Thoracic aorta (tissue), 2 donors: ENCODE measurements around the gene C20orf202. TPM values are rescaled to one million over a fixed set of nuclear protein-coding genes. Genes with fewer than 3 reads are reported as not detected.

Experiments used
- ATAC-seq: fragments of 150-250 bp; one replicate; pipeline ENCODE4 v1.8.0; 2017; ENCODE audit warnings: low read depth; ENCODE audit not compliant: insufficient number of reproducible peaks, low FRiP score
- DNase-seq: peaks from one replicate; pipeline ENCODE4 v3.0.0-alpha.2; 2020; ENCODE audit warnings: low spot score
- H3K27ac ChIP-seq, 2 donors: fragments of 200-600 bp; sonication (generic); 1 replicate in 1 of 2; 2 replicates in 1 of 2; pipeline ENCODE4 v1.5.1; 2016; ENCODE audit warnings: mild to moderate bottlenecking in 2 of 2, moderate library complexity in 2 of 2
- H3K27me3 ChIP-seq: fragments of 200-600 bp; sonication (generic); replicated peaks from 2 replicates; pipeline ENCODE4 v1.6.0; 2016; ENCODE audit warnings: mild to moderate bottlenecking; ENCODE audit not compliant: insufficient read depth
- H3K36me3 ChIP-seq: fragments of 200-600 bp; sonication (generic); one replicate; pipeline ENCODE4 v1.5.1; 2016
- H3K4me1 ChIP-seq, 2 donors: fragments of 200-600 bp; sonication (generic); 1 replicate in 1 of 2; 2 replicates in 1 of 2; pipeline versions ENCODE4 v1.5.1 to v1.6.0; 2016; ENCODE audit warnings: low read depth in 2 of 2, mild to moderate bottlenecking in 1 of 2; ENCODE audit not compliant: control insufficient read depth in 1 of 2
- H3K4me3 ChIP-seq: fragments of 200-600 bp; sonication (generic); 2 replicates; pipeline ENCODE4 v1.5.1; 2016; ENCODE audit warnings: mild to moderate bottlenecking
- H3K9me3 ChIP-seq: fragments of 200-600 bp; sonication (generic); 2 replicates; pipeline ENCODE4 v1.5.1; 2016
- total RNA-seq, 2 donors: library from RNA; depleted of rRNA; stranded (reverse); fragments of >200 nt; gene quantifications; one replicate each; pipeline versions ENCODE4 v1.1.0 to v1.2.3, GENCODE V29; 2016
- TF ChIP-seq, protein P1 (sequence below): fragments of 200-600 bp; sonication (generic); IDR thresholded peaks from one replicate; pipeline ENCODE4 v1.5.1; 2019; ENCODE audit warnings: antibody characterized with exemption

C20orf202 gene
- total RNA-seq, 2 donors from 2014 or later = 1.7 TPM; not detected in 1

DNA sequence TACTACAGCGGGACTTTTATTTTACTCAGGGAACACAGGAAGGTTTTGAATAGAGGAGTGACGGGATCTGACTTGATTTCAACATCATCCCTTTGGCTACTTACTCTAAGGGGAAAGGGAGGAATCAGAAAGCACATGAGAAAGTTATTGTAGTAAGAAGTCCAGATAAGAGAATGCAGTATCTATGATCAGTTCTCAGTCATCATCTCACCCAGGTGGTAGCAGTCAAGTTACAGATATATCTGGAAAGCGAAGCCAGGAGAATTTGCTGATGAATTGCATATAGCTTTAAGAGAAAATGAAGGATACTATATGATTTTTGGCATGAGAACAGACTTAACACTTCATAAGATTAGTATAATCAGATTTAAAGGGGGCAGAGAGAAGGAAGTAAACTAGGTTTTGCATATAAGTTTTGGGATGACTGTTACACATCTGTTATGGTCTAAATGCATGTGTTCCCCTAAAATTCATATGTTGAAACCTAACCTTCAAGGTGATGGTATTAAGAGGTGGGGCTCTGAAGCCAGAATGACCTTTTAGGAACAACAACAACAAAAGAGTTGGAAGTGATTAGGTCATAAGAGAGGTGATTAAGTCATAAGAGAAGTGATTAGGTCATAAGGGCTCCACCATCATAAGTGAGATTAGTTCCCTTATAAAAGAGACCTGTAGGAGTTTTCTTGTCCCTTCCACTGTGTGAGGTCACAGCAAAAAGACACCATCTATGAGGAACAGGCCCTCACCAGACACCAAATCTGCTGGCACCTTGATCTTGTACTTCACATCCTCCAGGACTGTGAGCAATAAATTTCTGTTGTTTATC, 29.2 kb downstream of the C20orf202 start:
- ATAC-seq (no peak), DNase-seq (no peak)
- Histone ChIP-seq H3K4me1 (no peaks in the 10 kb centered on the region), H3K27ac (no peak overlapping the region), H3K4me3 (no peak overlapping the region), H3K9me3 (no peaks in the 10 kb centered on the region), H3K27me3 (peaks cover 11% of the 10 kb centered on the region), H3K36me3 (no peaks in the 10 kb centered on the region)
- TF ChIP-seq, protein P1, sequence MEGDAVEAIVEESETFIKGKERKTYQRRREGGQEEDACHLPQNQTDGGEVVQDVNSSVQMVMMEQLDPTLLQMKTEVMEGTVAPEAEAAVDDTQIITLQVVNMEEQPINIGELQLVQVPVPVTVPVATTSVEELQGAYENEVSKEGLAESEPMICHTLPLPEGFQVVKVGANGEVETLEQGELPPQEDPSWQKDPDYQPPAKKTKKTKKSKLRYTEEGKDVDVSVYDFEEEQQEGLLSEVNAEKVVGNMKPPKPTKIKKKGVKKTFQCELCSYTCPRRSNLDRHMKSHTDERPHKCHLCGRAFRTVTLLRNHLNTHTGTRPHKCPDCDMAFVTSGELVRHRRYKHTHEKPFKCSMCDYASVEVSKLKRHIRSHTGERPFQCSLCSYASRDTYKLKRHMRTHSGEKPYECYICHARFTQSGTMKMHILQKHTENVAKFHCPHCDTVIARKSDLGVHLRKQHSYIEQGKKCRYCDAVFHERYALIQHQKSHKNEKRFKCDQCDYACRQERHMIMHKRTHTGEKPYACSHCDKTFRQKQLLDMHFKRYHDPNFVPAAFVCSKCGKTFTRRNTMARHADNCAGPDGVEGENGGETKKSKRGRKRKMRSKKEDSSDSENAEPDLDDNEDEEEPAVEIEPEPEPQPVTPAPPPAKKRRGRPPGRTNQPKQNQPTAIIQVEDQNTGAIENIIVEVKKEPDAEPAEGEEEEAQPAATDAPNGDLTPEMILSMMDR = no peak

DNA sequence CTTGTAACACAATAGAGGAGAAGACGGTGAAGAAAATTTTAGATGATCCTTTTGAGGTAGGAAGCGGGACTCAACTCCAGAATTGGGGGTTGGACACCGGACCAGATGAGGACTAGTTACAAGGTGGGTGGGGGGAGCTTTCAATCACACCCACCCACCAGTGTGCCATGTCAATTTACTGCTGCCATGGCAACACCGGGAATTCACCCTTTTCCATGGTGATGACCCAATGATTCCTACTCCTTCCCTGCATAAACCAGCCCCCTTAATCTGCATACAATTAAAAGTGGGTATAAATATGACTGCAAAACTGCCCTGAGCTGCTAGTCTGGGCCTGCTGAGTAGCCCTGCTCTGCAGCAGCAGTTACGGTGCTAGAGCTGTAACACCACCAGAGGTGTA, 37.3 kb downstream of the C20orf202 start:
- Histone ChIP-seq H3K4me3 (no peak overlapping the region), H3K9me3 (no peaks in the 10 kb centered on the region), H3K36me3 (no peaks in the 10 kb centered on the region), H3K27ac (no peak overlapping the region), H3K27me3 (no peaks in the 10 kb centered on the region), H3K4me1 (no peaks in the 10 kb centered on the region)
- ATAC-seq (no peak), DNase-seq (no peak)
- TF ChIP-seq, protein P1 = no peak

DNA sequence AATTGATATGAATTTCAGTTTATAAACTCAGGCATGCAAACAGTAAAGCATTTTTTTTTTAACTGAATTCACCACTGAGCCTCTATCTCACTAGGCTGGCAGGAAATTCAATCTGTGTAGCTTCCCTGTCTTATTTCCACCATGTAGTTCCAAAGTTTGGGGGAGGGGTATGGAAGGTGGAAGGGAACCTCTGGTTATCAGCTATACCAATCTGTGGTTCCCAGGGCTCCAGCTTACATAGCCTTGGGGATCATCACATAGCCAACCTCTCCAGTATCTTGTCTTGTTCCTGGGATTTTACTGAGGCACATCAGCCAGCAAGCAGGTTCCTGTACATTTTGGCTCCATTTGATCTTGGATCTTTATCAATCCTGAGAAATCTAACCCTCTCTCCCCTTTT, 38.2 kb downstream of the C20orf202 start:
- H3K27me3 ChIP-seq = no peaks in the 10 kb centered on the region
- no peaks in the 10 kb centered on the region for H3K4me1 ChIP-seq
- DNase-seq (no peak), ATAC-seq (no peak)
- no peak overlapping the region for H3K27ac ChIP-seq
- H3K4me3 ChIP-seq = no peak overlapping the region
- no peaks in the 10 kb centered on the region for H3K36me3 ChIP-seq
- TF ChIP-seq, protein P1 = no peak
- H3K9me3 ChIP-seq = no peaks in the 10 kb centered on the region

DNA sequence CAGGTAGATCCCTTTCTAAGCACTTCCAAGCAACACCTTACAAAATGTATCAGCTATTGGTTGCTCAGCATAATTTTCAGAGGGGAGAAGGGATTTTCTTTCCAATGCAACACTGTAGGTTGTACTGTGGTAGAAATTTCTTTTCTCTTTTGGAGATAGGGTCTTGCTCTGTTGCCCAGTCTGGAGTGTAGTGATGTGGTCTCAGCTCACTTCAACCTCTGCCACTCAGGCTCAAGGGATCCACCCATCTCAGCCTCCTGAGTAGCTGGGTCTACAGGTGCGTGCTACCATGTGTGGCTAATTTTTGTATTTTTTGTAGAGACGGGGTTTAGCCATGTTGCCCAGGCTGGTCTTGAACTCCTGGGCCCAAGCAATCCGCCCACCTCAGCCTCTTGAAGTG, 38.8 kb downstream of the C20orf202 start:
- Histone ChIP-seq H3K4me3 (no peak overlapping the region), H3K27ac (no peak overlapping the region), H3K27me3 (no peaks in the 10 kb centered on the region), H3K9me3 (no peaks in the 10 kb centered on the region), H3K36me3 (no peaks in the 10 kb centered on the region), H3K4me1 (no peaks in the 10 kb centered on the region)
- TF ChIP-seq, protein P1 = no peak
- no peak for DNase-seq
- ATAC-seq = no peak

DNA sequence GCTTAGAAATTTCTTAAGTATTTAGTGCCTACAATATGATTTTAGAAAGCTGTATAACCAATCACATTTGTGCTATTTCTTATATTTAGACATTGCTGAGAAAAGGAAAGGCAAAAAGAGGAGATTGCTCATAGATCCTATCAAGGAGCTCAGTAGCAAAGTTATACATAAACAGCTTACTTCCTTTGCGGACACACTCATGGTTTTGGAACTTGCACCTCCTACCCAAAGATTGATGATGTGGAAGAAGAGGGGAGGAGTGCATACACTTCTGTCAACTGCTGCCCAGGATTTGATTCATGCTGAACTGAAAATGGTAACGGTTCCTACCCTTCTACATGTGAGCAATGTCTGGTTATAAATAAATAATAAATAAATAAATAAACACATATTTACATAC, 39.3 kb downstream of the C20orf202 start:
- Histone ChIP-seq H3K9me3 (no peaks in the 10 kb centered on the region), H3K27ac (no peak overlapping the region), H3K4me1 (no peaks in the 10 kb centered on the region), H3K27me3 (no peaks in the 10 kb centered on the region), H3K4me3 (no peak overlapping the region), H3K36me3 (no peaks in the 10 kb centered on the region)
- ATAC-seq (no peak), DNase-seq (no peak)
- TF ChIP-seq, protein P1 = no peak
